ENCODE measurements around the gene TEKT3. TPM values are rescaled to one million over a fixed set of nuclear protein-coding genes. Genes with fewer than 3 reads are reported as not detected.

The TEKT3 gene
- not detected in 2 replicates for total RNA-seq

- peak; percentile 55 to 64 for DNase-seq (ENCODE audit: low read depth in 2 of 2)
Observed at GRCh38 chr17:15341385-15341849, at the start of gene TEKT3. Gene TEKT3, minus strand, starts transcription at chr17:15341597. Its CDS starts 10,012 bp downstream, at chr17:15331585.

DNA sequence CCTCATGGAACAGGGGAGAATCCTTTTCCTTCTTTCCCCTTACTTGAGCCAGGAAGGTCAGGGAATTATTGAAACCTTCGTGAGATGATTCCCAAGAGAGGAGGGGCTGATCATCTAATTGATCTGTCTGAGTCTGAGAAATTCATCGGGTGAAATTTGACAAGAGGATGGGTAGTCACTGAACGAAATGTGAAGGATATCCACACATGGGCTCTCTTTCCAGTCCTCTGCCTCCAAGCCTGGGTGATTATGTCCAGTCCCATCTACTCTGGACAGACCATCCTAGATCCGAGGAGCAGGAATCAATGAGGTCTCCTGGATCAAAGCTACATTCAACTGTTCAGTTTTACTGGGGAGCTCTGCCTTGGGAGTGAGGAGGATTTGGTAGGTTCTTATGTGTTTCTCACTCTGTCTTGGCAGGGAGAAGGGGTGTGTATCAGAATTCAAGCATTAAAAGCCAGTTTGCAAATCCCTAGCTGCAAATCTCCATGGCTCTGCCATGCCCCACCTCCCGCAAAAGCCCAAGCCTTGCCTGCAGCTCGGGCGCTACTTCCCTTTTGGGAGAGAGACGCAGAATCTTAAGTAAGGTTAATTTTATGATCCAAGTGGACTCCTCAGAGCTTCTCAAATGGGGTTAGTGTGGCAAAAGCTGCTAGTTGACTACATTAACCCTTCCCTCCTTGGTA, 47.1 kb upstream of the TEKT3 start:
- no peak for DNase-seq (ENCODE audit: low read depth in 2 of 2)

DNA sequence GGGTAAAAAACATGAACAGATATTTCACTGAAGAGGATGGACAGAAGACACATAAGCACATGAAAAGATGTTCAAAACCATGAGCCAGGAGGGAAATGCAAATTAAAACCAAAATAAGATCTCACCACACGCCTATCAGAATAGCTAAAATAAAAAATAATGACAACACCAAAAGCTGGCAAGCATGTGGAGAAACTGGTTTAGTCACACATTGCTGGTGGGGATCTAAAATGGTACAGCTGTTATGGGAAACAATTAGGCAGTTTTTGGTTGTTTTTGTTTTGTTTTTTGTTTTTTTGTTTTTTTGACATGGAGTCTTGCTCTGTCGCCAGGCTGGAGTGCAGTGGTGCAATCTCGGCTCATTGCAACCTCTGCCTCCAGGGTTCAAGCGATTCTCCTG, 44.7 kb upstream of the TEKT3 start:
- DNase-seq (ENCODE audit: low read depth in 2 of 2), result no peak

GRCh38 chr17:15385305-15385704, 43.9 kb upstream of the TEKT3 start:
- no peak for DNase-seq (ENCODE audit: low read depth in 2 of 2)

DNA sequence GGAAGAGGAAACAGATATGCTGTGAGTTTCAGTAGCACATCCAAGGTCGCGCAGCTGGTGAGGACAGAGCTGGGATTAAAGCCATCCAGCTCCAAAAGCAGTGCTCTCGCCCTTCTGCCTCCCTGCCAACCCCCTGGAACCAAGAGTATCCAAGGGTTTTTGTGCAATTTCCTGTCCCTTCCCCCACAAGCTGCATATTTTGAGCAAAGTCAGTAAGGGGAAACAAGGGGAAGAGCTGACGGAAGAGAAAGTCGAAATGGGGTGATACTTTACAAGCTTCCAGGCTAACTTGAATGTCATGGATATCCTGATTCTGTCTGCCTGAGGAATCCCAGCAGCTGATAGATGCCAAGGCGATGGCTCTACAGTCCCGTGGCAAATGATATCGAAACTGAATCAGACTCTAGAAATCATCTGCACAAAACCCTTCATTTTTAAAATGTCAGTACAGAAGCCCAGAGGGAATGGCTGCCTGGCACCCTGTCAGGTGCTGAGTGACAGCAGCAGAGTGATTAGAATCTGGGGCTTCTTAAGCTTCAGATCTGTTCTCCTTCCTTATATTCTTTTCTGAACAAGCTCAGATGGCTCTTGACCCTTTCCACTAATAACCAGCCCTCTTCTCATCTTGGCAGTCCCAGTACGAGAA, 42.9 kb upstream of the TEKT3 start:
- DNase-seq (ENCODE audit: low read depth in 2 of 2), result no peak

- DNase-seq (ENCODE audit: low read depth in 2 of 2), result no peak
Observed at GRCh38 chr17:15382914-15383313, 41.5 kb upstream of the TEKT3 start.

DNA sequence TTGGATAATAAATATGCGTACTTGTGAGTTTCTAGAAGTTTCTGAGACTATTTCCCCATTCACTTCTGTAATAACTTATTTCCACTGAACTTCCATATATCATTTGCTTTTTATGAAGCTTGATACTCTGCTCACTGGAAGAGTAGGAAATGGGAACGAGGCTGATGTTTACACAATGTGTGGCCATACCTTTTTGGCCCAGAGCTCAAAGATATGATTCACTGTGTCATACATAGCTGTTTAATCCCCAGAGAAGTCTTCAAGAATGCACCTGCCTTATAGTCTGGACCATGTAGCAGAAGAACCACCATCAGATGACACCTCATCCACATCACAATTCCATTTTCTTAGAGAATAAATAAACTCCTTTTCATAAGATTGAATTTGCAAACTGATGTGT, 40.3 kb upstream of the TEKT3 start:
- DNase-seq (ENCODE audit: low read depth in 2 of 2), result no peak

DNA sequence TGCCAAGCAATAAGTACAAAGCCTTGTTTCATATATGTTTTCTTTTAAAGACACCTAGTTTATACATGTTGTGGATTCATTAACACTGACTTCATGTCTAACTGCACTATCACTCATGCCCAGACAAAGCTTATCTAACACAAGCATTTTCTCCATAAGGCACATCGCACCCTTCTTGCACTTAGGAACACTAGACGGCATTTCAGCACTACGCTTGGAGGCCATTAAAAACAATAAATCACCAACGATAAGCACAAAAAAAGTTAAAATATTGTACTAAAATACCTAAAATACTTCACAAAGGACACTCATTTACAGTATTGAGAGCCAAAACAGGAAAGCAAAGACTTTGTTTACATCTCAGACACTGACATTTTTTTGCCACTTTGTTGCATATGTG, 39.0 kb upstream of the TEKT3 start:
- DNase-seq (ENCODE audit: low read depth in 2 of 2), result no peak

DNA sequence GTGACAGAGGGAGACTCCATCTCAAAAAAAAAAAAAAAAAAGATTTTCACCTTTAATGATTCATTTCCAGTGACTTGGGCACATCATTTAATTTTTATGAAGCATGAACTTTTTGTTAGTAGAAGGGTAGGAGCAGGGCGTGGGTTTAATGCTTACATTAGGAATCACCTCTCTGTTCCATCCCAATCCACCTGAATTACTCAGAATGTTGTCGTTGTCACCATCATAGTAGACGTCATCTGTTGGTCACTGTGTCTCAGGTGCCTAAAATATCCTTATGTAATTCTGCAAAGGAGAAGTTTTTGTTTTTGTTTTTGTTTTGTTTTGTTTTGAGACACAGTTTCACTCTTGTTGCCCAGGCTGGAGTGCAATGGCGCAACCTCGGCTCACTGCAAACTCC, 38.3 kb upstream of the TEKT3 start:
- DNase-seq (ENCODE audit: low read depth in 2 of 2), result no peak

DNA sequence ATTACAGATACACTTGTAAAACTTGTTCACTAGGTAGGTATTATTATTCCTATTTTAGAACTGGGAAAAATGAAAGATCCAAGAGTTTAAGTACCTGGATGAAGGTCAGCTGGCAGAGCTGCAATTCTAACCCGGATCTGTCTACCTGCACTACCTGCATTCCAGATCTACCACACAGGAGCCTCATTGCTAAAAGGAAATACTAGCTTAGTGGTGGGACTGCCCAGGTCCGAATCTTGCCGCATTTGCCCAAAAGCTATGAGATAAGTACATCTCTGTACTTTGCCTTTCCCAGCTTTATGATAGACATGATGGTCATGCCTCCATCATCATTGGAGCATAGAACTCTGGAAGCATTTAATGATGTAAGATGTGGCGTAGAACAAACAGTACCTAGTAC, 36.8 kb upstream of the TEKT3 start:
- no peak for DNase-seq (ENCODE audit: low read depth in 2 of 2)

- no peak for DNase-seq (ENCODE audit: low read depth in 2 of 2)
Observed at GRCh38 chr17:15377616-15378015, 36.2 kb upstream of the TEKT3 start.

DNA sequence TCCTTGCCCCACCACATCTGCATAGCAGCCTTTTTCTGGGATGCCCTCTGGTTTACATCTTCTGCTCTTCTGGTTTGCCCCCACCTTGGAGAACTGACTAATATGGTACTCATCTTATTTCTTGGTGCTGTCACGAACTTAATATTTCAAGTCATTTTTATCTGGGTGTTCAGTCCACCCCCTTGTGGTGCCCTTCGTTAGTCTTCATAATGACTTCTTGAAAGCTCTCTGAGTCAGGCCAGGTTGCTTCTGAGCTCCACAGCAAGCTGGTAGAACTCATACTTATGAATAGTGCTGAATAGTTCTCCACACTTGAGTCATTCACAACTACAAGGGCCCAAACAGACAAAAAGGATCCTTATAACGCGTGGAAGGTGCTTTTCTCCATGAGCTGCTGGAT, 35.8 kb upstream of the TEKT3 start:
- no peak for DNase-seq (ENCODE audit: low read depth in 2 of 2)

DNA sequence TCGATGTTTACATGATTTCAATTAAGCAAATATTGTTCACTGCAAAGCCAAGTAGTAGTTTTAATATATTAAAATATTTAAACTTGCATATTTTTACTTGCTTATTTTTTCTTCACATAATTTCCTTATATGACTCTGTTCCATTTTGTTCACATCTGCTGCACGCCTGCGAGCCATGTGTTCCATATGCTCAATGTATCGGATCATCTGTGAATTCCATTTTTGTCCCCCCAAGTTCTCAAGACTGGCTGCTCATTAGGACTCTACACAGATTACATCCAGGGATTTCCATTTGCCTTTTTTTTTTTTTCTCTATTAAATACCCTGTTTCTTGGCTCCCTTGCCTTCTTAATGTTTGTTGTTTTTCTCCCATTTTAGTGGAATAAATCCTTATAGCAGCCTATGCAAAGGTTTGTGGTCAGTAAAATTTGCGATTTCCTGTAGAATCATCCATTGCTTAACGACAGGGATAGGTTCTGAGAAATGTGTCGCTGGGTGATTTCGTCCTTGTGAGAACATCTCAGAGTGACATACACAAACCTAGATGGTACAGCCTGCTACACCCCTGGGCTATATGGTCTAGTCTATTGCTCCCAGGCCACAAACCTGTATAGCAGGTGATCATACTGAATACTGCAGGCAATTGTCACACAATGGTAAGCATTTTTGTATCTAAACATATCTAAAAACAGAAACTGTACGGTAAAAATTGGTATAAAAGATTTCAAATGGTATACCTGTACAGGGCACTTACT, 30.2 kb upstream of the TEKT3 start:
- DNase-seq (ENCODE audit: low read depth in 2 of 2), result no peak

- DNase-seq (ENCODE audit: low read depth in 2 of 2), result no peak
Observed at GRCh38 chr17:15368600-15368999, 27.2 kb upstream of the TEKT3 start.

GRCh38 chr17:15366026-15366425, 24.6 kb upstream of the TEKT3 start:
- DNase-seq (ENCODE audit: low read depth in 2 of 2), result no peak

- DNase-seq (ENCODE audit: low read depth in 2 of 2), result no peak
Observed at GRCh38 chr17:15364615-15365014, 23.2 kb upstream of the TEKT3 start.

DNA sequence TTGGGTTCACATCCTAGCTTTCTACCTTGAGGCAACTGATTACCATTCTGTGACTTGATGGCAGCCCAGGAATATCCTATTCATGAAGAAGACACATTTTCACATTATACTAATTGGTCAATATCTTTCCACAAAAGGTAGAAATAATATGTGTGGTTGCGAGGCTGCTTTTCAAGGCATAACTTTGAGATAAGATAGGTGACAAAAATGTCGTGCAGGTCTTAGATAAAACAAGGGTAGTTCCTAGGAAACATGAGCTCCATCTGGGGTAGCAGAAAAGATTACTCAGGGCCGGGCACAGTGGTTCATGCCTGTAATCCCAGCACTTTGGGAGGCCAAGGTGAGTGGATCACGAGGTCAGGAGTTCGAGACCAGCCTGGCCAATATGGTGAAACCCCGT, 22.3 kb upstream of the TEKT3 start:
- DNase-seq (ENCODE audit: low read depth in 2 of 2), result no peak

DNA sequence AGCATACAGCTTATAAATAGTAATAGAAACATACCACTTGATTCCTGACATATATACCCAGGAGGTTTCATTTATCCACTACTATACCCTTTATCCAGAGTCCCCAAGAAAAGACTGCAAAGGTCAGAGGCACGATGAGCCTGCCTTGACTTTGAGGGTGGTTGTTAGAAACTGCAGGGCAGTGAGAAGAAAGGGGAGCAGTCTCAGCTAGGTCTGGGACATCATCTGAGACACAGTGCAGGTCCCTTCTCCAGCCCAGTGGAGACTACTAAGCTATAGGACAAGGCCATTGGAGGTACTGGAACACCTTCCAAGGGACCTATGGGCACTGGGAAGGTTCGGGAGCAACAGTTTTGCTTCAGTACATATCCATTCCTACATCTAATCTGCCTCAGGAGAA, 20.2 kb upstream of the TEKT3 start:
- no peak for DNase-seq (ENCODE audit: low read depth in 2 of 2)

DNA sequence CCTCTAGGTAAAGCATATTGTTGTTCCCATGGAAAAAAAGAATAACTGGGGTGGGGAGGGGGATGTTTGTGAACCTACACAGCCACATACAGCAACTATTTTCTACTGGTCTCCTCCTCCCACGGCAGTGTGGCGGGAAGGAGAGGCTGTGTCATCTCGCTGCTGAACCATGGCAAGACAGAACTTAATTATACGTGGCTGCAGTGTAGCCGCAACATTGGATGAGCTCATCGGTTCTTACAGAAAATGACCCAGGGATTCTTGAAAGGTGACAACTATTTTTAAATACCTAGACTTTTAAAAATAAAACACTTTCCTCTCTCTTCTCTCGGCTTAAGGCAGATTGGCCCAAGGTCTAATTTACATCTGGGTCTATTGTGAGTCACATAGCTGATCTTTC, 19.8 kb upstream of the TEKT3 start:
- no peak for DNase-seq (ENCODE audit: low read depth in 2 of 2)

DNA sequence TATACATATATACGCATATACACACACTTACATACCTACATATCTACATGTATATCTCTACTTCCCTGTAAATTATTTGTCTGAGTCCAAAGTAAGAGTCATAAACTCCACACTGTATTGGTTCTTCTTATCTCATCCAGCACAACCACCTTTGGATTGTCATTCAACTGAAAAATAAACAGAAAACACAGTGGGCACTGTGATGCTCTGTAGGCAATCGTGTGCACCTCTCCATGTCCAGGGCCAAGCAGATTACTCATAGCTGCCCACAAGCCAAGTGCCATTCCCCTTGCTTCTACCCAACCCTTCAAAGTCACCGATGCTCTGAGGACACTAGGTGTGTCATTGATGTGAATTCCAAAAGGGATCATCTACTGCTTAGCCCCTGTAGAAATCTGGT, 12.9 kb upstream of the TEKT3 start:
- no peak for DNase-seq (ENCODE audit: low read depth in 2 of 2)

DNA sequence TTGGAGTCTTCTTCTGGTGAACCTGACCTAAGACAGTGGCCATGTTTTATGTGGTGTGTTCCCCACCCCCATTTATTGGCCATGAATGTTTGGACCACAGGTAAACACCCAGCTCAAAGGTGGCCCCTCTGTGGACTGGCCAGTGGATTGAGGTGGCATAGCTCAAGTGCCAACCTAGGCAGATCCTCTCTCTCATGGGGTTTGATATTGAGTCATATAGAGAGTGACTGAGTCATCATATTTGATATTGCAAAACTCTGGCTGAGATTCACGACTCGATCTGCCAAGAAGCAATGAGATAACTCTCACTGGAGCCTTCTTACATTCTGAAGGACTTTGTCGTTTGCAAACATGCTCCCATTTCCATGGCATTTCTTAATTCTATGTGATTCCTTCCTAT, 10.5 kb upstream of the TEKT3 start:
- DNase-seq (ENCODE audit: low read depth in 2 of 2), result no peak

DNA sequence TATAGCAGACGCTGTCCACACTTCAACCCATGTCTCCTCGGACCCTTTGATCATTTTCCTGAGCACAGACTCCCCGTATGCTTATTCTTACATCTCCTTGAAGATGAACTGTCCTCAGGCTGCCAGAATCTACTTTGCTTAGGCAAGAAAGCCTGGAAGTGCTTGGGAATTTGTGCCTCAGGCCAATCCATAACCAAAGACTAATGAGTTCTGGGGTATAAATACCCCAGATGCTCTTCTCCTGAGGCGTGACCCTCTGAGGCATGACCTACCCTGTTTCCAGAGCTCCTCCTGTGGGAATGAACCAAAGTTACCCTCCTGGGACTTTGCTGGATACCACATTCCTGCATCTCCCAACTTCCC, 10.1 kb upstream of the TEKT3 start:
- no peak for DNase-seq (ENCODE audit: low read depth in 2 of 2)
